Caco-2 (cell line): ENCODE data around the gene GNB1. TPM values are rescaled to one million over a fixed set of nuclear protein-coding genes. Genes with fewer than 3 reads are reported as not detected.
"Not testable (repeated sequence)": the region's sequence is repeated elsewhere in the genome, so short reads cannot be mapped to it uniquely, and the experiment has no call there.

Source experiments
- BruUV-seq: library from RNA; stranded (reverse); fragments of 400-500 nt; replicated peaks from 2 replicates; lab custom pipeline; 2021; lab: Mats Ljungman, UMichigan
- CTCF ChIA-PET: fragments of 300-600 bp; sonication (Branson Sonifier 250); formaldehyde crosslinking; loops from one replicate; lab custom pipeline; 2022; ENCODE audit warnings: antibody characterized with exemption; lab: Charles Lee
- POLR2A ChIA-PET: fragments of 300-600 bp; sonication (Branson Sonifier 250); formaldehyde crosslinking; loops from one replicate; lab custom pipeline; 2022; ENCODE audit warnings: antibody characterized with exemption; lab: Charles Lee
- DNase-seq, 2 experiments: peaks; one replicate each; pipeline versions ENCODE4 v3.0.0 to v3.0.0-alpha.2; 2020 to 2022
- H3K27me3 ChIP-seq: replicated peaks from 2 replicates; pipeline ENCODE4 v1.6.0; 2011; ENCODE audit warnings: low read length; ENCODE audit not compliant: control insufficient read depth, insufficient read depth
- H3K36me3 ChIP-seq: 2 replicates; pipeline ENCODE4 v1.5.1; 2011; ENCODE audit warnings: low read length; ENCODE audit not compliant: control insufficient read depth, insufficient read depth
- H3K4me1 ChIP-seq: fragments of 250-450 bp; sonication (Bioruptor Pico); 2 replicates; pipeline ENCODE4 v1.5.1; 2020; ENCODE audit warnings: mild to moderate bottlenecking
- H3K4me3 ChIP-seq: 2 replicates; pipeline ENCODE4 v1.5.1; 2011; ENCODE audit warnings: low read depth, mild to moderate bottlenecking, control low read depth, low read length
- H3K9me3 ChIP-seq: fragments of 250-450 bp; sonication (Bioruptor Pico); 2 replicates; pipeline ENCODE4 v1.5.1; 2020; ENCODE audit warnings: mild to moderate bottlenecking, moderate library complexity
- H3K27ac Mint-ChIP-seq: one replicate; pipeline ENCODE4 v1.8.0; 2022; ENCODE audit warnings: mixed read lengths; ENCODE audit not compliant: unreplicated experiment
- H3K27me3 Mint-ChIP-seq: one replicate; pipeline ENCODE4 v1.8.0; 2022; ENCODE audit warnings: mixed read lengths; ENCODE audit not compliant: insufficient read depth, unreplicated experiment
- H3K36me3 Mint-ChIP-seq: one replicate; pipeline ENCODE4 v1.8.0; 2022; ENCODE audit warnings: mild to moderate bottlenecking, mixed read lengths; ENCODE audit not compliant: insufficient read depth, unreplicated experiment
- H3K4me1 Mint-ChIP-seq: one replicate; pipeline ENCODE4 v1.8.0; 2022; ENCODE audit warnings: low read depth, mixed read lengths; ENCODE audit not compliant: unreplicated experiment
- H3K4me3 Mint-ChIP-seq: one replicate; pipeline ENCODE4 v1.8.0; 2022; ENCODE audit warnings: mild to moderate bottlenecking, moderate library complexity, mixed read lengths; ENCODE audit not compliant: unreplicated experiment
- H3K9me3 Mint-ChIP-seq: one replicate; pipeline ENCODE4 v1.8.0; 2022; ENCODE audit warnings: mixed read lengths; ENCODE audit not compliant: unreplicated experiment
- intact Hi-C: fragments of 100-400 bp; cut with micrococcal nuclease; formaldehyde crosslinking; loops from one replicate; pipeline ENCODE4 v1.10.0; 2022; ENCODE audit not compliant: unreplicated experiment
- total RNA-seq: library from RNA; stranded (reverse); gene quantifications from 2 replicates; pipeline ENCODE4 v1.2.3, GENCODE V29; 2022
- TF ChIP-seq, protein P1 (sequence below), 2 experiments: fragments of 200-600 bp in 1 of 2; IDR thresholded peaks; 1 replicate in 1 of 2; 2 replicates in 1 of 2; pipeline versions ENCODE4 v1.5.1 to v1.8.0; 2011 to 2022; ENCODE audit warnings: antibody characterized with exemption in 1 of 2, control low read depth in 1 of 2, inconsistent platforms in 1 of 2, low read depth in 1 of 2, low read length in 1 of 2, mild to moderate bottlenecking in 1 of 2, moderate library complexity in 1 of 2; ENCODE audit not compliant: insufficient read depth in 1 of 2, severe bottlenecking in 1 of 2, unreplicated experiment in 1 of 2

The GNB1 gene
- total RNA-seq, 1 experiment from 2014 or later: 301 TPM

DNA sequence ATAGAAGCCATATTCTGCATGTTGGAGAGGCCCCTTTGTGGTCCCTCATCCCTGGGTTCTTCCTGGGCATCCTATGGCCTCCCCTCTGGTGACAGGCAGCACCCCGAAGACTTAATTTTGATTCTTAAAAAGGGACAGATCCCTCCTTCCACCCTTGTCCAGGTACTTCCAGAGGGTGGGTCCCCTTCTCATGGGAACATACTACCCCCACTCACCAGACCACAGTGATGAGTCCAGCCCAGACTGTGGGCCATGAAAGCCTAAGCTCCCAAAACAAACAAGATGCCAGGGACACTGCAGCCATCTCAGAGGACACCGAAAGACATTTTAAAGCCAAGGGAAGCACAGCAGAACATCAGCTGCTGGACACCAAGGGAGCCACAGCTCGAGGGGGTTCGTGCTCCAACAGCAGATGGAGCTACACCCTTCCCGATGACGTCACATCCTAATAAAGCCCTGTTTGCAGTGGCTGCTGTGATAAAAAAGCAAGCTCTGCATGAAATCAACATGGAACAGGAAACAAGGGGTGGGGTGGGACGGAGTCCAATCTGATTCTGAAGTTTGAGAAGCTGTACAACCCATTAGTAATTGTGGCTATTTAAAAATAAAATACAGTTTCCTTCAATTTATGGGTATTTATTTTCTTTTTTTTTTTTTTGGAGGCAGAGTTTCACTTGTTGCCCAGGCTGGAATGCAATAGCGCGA, 32.4 kb downstream of the GNB1 start:
- peak overlapping the region; percentile 95 for H3K27ac Mint-ChIP-seq
- Histone ChIP-seq H3K27me3 (no peaks in the 10 kb centered on the region), H3K36me3 (no peaks in the 10 kb centered on the region), H3K4me1 (peaks cover 29% of the 10 kb centered on the region), H3K9me3 (no peaks in the 10 kb centered on the region), H3K4me3 (no peak overlapping the region)
- intact Hi-C loops: loop anchor here (1.0 to 5.0 kb wide), 3 partner anchors 32 to 81 kb away; partner anchors contain the start of genes GNB1 and NADK
- peak overlapping the region; percentile 63 for H3K4me3 Mint-ChIP-seq
- no peaks in the 10 kb centered on the region for H3K27me3 Mint-ChIP-seq
- no peaks in the 10 kb centered on the region for H3K9me3 Mint-ChIP-seq
- peak; percentile 57 to 62 for DNase-seq
- H3K4me1 Mint-ChIP-seq: peaks cover 12% of the 10 kb centered on the region
- TF ChIP-seq, protein P1, sequence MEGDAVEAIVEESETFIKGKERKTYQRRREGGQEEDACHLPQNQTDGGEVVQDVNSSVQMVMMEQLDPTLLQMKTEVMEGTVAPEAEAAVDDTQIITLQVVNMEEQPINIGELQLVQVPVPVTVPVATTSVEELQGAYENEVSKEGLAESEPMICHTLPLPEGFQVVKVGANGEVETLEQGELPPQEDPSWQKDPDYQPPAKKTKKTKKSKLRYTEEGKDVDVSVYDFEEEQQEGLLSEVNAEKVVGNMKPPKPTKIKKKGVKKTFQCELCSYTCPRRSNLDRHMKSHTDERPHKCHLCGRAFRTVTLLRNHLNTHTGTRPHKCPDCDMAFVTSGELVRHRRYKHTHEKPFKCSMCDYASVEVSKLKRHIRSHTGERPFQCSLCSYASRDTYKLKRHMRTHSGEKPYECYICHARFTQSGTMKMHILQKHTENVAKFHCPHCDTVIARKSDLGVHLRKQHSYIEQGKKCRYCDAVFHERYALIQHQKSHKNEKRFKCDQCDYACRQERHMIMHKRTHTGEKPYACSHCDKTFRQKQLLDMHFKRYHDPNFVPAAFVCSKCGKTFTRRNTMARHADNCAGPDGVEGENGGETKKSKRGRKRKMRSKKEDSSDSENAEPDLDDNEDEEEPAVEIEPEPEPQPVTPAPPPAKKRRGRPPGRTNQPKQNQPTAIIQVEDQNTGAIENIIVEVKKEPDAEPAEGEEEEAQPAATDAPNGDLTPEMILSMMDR (IDR thresholded peaks at IDR 0.05; ENCODE audit: insufficient read depth in 1 of 2, low read depth in 1 of 2, low read length in 1 of 2, severe bottlenecking in 1 of 2, unreplicated experiment in 1 of 2): peak in 1 of 2 experiments; percentile 30
- ChIA-PET CTCF (interaction anchor here (0.8 to 1.1 kb wide), 6 partner anchors 11 to 50 kb away, joined by 3 to 17 read pairs (median 4); no protein-coding TSS in a partner anchor), POLR2A (interaction anchor here (0.9 kb wide), 1 partner anchor 47 kb away, joined by 7 read pairs; no protein-coding TSS in a partner anchor)
- BruUV-seq: no TSS peak
- peaks cover 34% of the 10 kb centered on the region for H3K36me3 Mint-ChIP-seq

DNA sequence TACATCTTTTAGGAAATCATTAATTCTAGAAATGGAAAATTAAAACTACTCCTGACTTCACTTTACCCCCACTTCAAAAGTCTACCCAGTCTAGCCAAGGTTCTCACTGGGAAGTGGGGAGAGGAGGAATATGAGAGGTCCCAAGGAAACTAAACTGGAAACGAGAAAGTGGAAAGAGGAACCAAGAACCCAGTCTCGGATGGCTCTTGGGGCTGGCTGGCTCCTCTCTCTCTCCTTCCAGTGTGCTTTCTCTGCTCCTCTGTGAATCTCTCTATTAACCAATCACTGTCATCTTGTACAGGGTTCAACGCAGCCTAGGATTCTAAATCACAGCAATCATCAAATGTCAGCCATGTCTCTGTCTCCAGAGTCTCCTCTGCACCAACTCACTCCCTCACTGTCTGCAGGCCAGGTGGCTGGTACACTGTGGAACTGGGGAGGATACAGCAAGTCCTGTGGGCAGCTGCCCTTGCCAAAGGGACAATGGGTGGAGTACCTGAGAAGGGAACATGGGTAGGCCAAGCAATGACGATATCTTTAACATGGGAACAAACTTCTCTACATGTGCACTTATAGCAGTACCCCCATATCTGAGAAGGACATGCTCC, 33.7 kb downstream of the GNB1 start:
- Mint-ChIP-seq H3K27ac (no peak overlapping the region), H3K27me3 (no peaks in the 10 kb centered on the region), H3K4me3 (no peak overlapping the region), H3K4me1 (peaks cover 21% of the 10 kb centered on the region), H3K9me3 (no peaks in the 10 kb centered on the region), H3K36me3 (peaks cover 41% of the 10 kb centered on the region)
- no peak overlapping the region for H3K4me3 ChIP-seq
- CTCF ChIA-PET: no interaction called here
- no peak for DNase-seq
- no peaks in the 10 kb centered on the region for H3K27me3 ChIP-seq
- H3K36me3 ChIP-seq: no peaks in the 10 kb centered on the region; the same call in 1 of the 2 replicates
- no peaks in the 10 kb centered on the region for H3K9me3 ChIP-seq
- intact Hi-C loops: loop anchor here (5.0 kb wide), 1 partner anchor 80 kb away; the partner anchor contains the start of gene NADK
- peaks cover 19% of the 10 kb centered on the region for H3K4me1 ChIP-seq
- TF ChIP-seq, protein P1 (IDR thresholded peaks at IDR 0.05; ENCODE audit: insufficient read depth in 1 of 2, low read depth in 1 of 2, low read length in 1 of 2, severe bottlenecking in 1 of 2, unreplicated experiment in 1 of 2): no peak
- BruUV-seq: no TSS peak
- POLR2A ChIA-PET: no interaction called here

GRCh38 chr1:1856161-1856560, 34.7 kb downstream of the GNB1 start:
- H3K4me3 Mint-ChIP-seq, H3K4me3 ChIP-seq, H3K27me3 ChIP-seq, BruUV-seq, H3K9me3 Mint-ChIP-seq, H3K36me3 ChIP-seq, CTCF ChIA-PET, H3K27me3 Mint-ChIP-seq, POLR2A ChIA-PET, DNase-seq, H3K9me3 ChIP-seq: not testable (repeated sequence)
- H3K36me3 Mint-ChIP-seq: peaks cover 50% of the 10 kb centered on the region
- H3K4me1 Mint-ChIP-seq: peaks cover 21% of the 10 kb centered on the region
- H3K4me1 ChIP-seq: peaks cover 19% of the 10 kb centered on the region
- peak overlapping the region; percentile 35 for H3K27ac Mint-ChIP-seq
- intact Hi-C loops: loop anchor here (5.0 kb wide), 1 partner anchor 79 kb away; the partner anchor contains the start of gene NADK
